Measurements from ENCODE around the gene ATP2C2.

The ATP2C2 gene

DNA sequence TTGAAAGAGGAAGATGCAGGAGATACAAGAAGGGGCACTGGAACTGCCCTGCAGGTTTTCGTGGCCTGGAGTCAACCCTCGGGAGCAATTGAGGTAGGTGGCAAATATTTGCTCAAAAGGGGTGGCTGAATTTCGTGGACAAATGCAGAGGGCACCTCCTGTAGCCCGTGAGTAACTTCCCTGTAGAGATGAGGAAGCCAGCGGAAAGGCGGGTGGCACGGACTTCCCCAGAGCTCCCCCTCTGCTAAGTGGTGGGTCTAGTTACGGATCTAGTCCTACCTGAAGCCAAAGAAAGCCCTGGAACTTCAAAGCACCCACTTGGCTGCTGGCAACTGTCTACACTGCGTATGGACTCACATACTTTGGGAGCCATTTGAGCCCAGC, 1.0 kb upstream of the ATP2C2 start:
- no peak overlapping the region for H3K4me3 ChIP-seq (ENCODE audit: low read depth, low read length)
- peak; percentile 30 for DNase-seq (ENCODE audit: low read depth)
- TF ChIP-seq, protein P1, sequence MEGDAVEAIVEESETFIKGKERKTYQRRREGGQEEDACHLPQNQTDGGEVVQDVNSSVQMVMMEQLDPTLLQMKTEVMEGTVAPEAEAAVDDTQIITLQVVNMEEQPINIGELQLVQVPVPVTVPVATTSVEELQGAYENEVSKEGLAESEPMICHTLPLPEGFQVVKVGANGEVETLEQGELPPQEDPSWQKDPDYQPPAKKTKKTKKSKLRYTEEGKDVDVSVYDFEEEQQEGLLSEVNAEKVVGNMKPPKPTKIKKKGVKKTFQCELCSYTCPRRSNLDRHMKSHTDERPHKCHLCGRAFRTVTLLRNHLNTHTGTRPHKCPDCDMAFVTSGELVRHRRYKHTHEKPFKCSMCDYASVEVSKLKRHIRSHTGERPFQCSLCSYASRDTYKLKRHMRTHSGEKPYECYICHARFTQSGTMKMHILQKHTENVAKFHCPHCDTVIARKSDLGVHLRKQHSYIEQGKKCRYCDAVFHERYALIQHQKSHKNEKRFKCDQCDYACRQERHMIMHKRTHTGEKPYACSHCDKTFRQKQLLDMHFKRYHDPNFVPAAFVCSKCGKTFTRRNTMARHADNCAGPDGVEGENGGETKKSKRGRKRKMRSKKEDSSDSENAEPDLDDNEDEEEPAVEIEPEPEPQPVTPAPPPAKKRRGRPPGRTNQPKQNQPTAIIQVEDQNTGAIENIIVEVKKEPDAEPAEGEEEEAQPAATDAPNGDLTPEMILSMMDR (IDR thresholded peaks at IDR 0.05; ENCODE audit: low read depth, low read length): no peak
- no peak for TF ChIP-seq POLR2A (IDR thresholded peaks at IDR 0.05; ENCODE audit: extremely low read depth, insufficient read length)
- TF ChIP-seq MYC (IDR thresholded peaks at IDR 0.05; ENCODE audit: low read depth, low read length): no peak

DNA sequence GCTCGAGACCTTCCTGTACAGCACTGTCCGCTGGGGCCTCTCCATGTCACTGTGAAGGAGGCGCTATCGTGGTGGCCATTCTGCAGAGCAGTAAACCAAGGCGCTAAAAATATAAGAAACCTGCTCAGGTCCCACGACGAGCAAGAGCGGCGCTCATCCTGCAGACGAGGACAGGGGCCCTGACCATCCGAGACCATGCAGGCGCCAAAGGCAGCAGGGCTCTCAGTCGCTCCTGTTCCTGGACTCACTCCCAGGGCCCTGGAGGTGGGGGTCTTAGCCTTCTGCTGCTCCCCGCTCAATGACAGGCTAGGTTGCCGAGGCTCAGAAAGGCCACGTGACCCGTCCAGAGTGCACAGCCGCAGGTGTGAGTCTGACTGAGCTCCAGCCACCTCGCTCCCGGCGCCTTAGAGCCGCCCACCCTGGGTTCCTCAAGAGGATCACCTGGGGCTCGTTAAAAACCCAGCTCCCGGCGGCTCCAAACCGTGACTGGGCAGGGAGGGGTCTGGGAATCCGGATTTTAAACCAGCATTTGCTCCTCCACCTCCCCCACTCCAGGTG, 509 bp upstream of the ATP2C2 start:
- H3K4me3 ChIP-seq (ENCODE audit: low read depth, low read length): no peak overlapping the region
- no peak for DNase-seq (ENCODE audit: low read depth)
- TF ChIP-seq, protein P2, sequence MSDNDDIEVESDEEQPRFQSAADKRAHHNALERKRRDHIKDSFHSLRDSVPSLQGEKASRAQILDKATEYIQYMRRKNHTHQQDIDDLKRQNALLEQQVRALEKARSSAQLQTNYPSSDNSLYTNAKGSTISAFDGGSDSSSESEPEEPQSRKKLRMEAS (IDR thresholded peaks at IDR 0.05; ENCODE audit: low read depth, low read length): no peak
- TF ChIP-seq POLR2A (IDR thresholded peaks at IDR 0.05; ENCODE audit: extremely low read depth, insufficient read length) (no peak), MYC (IDR thresholded peaks at IDR 0.05; ENCODE audit: low read depth, low read length) (no peak)
- TF ChIP-seq, protein P1 (IDR thresholded peaks at IDR 0.05; ENCODE audit: low read depth, low read length): no peak

DNA sequence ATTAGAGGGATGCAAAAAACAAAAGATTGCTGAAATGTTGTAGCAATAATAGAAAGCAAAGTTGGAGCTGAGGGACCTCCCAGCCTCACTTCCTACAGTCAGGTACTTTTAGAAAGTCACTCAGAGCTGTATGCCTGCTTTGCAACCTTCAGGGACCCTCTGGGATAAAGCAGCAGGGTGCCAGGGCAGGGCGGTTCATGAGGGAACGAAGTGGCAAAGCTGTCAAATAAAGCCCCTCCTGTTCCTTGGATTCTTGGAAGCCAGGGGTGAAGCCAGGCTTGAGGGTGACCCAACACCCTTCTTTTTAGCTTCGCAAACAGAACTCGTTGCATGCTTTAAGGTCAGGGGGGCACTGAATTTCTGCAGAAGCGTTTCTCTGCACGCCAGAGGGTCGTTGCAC, 767 bp downstream of the ATP2C2 start:
- TF ChIP-seq, protein P2 (IDR thresholded peaks at IDR 0.05; ENCODE audit: low read depth, low read length): no peak
- TF ChIP-seq, protein P1 (IDR thresholded peaks at IDR 0.05; ENCODE audit: low read depth, low read length): no peak
- TF ChIP-seq POLR2A (IDR thresholded peaks at IDR 0.05; ENCODE audit: extremely low read depth, insufficient read length) (no peak), MYC (IDR thresholded peaks at IDR 0.05; ENCODE audit: low read depth, low read length) (no peak)
- no peak for DNase-seq (ENCODE audit: low read depth)
- no peak overlapping the region for H3K4me3 ChIP-seq (ENCODE audit: low read depth, low read length)

DNA sequence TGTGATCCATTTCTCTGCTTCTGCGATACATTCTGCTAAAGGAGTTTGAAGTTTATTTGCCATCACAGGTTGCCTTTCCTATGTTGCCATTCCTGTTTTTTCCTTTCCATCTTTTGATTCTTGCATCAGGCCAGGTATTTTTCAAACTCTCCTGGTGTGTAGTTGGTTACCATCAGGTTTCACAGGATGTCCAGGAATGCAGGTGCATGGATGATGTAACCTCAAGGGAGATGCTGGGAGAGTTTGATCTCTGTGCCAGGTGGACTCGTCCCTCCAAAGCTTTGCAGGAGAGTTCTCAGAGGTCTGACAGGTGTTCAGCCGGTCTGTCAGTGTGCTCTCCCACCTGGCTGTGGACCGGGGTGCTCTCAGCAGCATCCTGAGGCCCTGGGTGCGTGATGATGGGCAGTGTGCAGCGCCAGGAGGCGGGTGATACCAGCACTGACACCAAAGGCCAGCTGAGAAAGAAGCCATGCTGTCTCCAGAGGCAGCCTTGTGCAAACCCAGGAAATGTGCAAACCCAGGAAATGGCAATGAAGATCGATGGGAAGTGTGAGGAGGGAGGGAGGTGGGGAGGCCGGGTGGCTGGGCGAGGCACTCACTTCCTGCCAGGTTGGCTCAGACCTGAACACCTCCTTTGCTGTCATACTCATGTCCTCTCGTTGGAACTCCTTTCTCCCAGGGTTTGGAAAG, 1.7 kb downstream of the ATP2C2 start:
- H3K4me3 ChIP-seq (ENCODE audit: low read depth, low read length): no peak overlapping the region
- DNase-seq (ENCODE audit: low read depth): peak; percentile 40
- TF ChIP-seq, protein P2 (IDR thresholded peaks at IDR 0.05; ENCODE audit: low read depth, low read length): no peak
- TF ChIP-seq POLR2A (IDR thresholded peaks at IDR 0.05; ENCODE audit: extremely low read depth, insufficient read length) (no peak), MYC (IDR thresholded peaks at IDR 0.05; ENCODE audit: low read depth, low read length) (no peak)
- TF ChIP-seq, protein P1 (IDR thresholded peaks at IDR 0.05; ENCODE audit: low read depth, low read length): no peak

DNA sequence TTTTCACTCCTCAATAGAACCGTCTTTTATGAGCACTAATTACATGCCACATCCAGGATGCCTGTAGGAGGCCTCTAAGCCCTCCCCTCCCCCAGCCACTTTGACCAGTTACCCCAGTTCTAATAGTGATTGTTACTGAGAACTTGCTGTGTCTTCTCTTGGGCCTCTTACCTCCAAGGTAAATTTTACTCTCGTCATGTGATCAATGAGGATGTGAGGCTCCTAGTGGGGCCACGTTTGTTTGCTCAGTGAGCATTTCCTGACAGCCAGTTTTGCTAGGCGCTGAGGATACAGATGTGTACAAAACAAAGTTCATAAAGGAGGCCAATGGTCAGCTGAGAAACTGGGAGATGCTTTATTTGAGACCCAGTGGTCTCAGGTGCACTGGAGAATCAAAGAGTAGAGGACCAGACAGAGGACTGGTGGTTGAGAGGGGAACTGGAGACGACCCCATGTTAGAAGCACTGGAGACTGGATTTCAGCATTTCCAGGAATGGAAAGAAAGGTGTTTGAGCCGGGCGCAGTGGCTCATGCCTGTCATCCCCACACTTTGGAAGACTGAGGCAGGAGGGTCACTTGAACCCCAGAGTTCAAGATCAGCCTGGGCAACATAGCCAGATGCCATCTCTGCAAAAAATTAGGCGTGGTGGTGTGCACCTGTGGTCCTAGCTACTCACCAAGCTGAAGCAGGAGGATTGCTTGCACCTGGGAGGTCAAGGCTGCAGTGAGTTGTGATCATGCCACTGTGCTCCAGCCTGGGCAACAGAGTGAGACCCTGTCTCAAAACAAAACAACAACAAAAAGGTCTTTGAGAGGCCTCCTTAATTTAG, 2.6 kb downstream of the ATP2C2 start:
- no peak overlapping the region for H3K4me3 ChIP-seq (ENCODE audit: low read depth, low read length)
- no peak for DNase-seq (ENCODE audit: low read depth)
- TF ChIP-seq, protein P2 (IDR thresholded peaks at IDR 0.05; ENCODE audit: low read depth, low read length): no peak

DNA sequence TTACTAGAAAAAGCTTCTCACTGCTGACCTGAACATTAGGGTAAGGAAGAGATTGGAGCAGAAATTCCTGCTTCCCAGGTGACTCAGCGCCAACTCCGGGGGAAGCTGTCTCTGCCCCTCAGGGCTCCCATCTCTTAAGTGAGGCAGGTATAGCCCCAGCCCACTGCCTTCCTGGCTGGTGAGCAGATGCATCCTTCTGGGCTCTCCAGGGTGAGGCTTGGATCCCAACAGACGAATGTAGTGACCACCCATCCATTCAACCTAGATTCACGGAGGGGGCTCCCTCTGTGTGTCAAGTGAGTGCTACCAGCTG, 3.2 kb downstream of the ATP2C2 start:
- no peak for TF ChIP-seq POLR2A (IDR thresholded peaks at IDR 0.05; ENCODE audit: extremely low read depth, insufficient read length)
- TF ChIP-seq, protein P2 (IDR thresholded peaks at IDR 0.05; ENCODE audit: low read depth, low read length): no peak
- TF ChIP-seq, protein P1 (IDR thresholded peaks at IDR 0.05; ENCODE audit: low read depth, low read length): no peak
- TF ChIP-seq MYC (IDR thresholded peaks at IDR 0.05; ENCODE audit: low read depth, low read length): no peak
- no peak overlapping the region for H3K4me3 ChIP-seq (ENCODE audit: low read depth, low read length)
- DNase-seq (ENCODE audit: low read depth): no peak
